Astrocyte (in vitro differentiated cells and primary cell): ENCODE data around the gene CACNA1D.

Experiments used
- CTCF ChIP-seq: IDR thresholded peaks from 2 replicates; pipeline ENCODE4 v1.5.1; 2011; ENCODE audit warnings: low read depth, mild to moderate bottlenecking, inconsistent platforms, low read length, moderate library complexity; ENCODE audit not compliant: insufficient read depth
- EZH2 ChIP-seq: IDR thresholded peaks from 2 replicates; pipeline ENCODE4 v1.6.1; 2012; ENCODE audit warnings: mild to moderate bottlenecking, low read length, inconsistent platforms; ENCODE audit not compliant: insufficient read depth

GRCh38 chr3:53613125-53613524 is 118.7 kb downstream of the CACNA1D start:
- no peak for TF ChIP-seq CTCF
- TF ChIP-seq EZH2, result no peak
